ENCODE measurements around the gene HDAC10.

- TF ChIP-seq SIN3A (IDR thresholded peaks at IDR 0.05; ENCODE audit: borderline replicate concordance, insufficient read depth, low read length) (no peak), REST (IDR thresholded peaks at IDR 0.05; ENCODE audit: insufficient read depth in 1 of 2, low read depth in 2 of 2, low read length in 2 of 2) (no peak), TAF1 (IDR thresholded peaks at IDR 0.05; ENCODE audit: borderline replicate concordance, insufficient read depth, low read length) (no peak), POLR2AphosphoS5 (IDR thresholded peaks at IDR 0.05; ENCODE audit: low read depth, low read length) (no peak), FOXP2 (optimal IDR thresholded peaks at IDR 0.05; ENCODE audit: borderline replicate concordance, extremely low read depth, extremely low read length, insufficient read depth) (no peak)
Measured at GRCh38 chr22:50238755-50239154, 12.3 kb downstream of the HDAC10 start.
